ENCODE data around the gene CLIP2.
"Not testable (repeated sequence)": the region's sequence is repeated elsewhere in the genome, so short reads cannot be mapped to it uniquely, and the experiment has no call there.

The CLIP2 gene

GRCh38 chr7:74338366-74339108, 49.3 kb downstream of the CLIP2 start:
- DNase-seq, result no peak

GRCh38 chr7:74339648-74340047, 50.4 kb downstream of the CLIP2 start:
- DNase-seq, result not testable (repeated sequence)

GRCh38 chr7:74343281-74344131, 54.3 kb downstream of the CLIP2 start:
- DNase-seq, result peak; percentile 63

DNA sequence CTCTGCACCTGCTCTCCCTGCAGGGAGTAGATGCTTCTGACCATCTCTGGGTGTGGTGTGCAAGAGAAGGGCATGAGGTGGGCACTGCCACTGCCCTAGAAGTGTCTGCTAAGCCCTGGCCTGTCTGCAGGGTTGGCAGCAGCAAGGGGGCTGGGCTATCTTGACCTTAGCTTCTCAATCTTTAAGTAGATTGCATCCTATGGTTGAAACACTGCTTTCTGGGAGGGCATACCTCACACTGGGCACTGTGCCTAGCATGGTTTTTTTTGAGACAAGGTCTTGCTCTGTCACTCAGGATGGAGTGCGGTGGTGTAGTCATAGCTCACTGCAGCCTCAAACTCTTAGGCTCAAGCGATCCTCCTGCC, 54.9 kb downstream of the CLIP2 start:
- no peak for DNase-seq

DNA sequence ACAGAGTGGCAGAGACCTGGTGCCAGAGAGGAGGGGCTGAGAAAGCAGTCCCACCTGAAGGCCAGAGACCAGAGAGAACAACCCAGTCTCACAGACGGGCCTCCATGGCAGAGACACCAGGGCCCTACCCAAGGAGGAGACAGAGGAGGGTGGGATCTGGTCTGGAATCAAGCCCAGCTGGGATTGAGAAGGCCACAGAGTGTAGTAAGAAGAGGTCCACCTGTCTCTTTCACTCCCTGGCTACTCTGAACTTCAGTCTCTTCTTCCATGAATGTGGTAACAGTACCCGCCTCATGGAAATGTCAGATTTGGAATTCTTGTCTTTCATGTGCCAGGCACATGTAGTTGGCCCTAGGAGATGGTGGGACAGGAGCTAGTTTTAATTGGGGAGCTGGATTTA, 55.6 kb downstream of the CLIP2 start:
- DNase-seq, result no peak

- DNase-seq, result no peak
These were observed 56.8 kb downstream of the CLIP2 start for GRCh38 chr7:74345970-74346369.

- DNase-seq, result no peak
These were observed 60.4 kb downstream of the CLIP2 start for GRCh38 chr7:74349621-74350020.

GRCh38 chr7:74350751-74351150, 61.5 kb downstream of the CLIP2 start:
- DNase-seq, result no peak

DNA sequence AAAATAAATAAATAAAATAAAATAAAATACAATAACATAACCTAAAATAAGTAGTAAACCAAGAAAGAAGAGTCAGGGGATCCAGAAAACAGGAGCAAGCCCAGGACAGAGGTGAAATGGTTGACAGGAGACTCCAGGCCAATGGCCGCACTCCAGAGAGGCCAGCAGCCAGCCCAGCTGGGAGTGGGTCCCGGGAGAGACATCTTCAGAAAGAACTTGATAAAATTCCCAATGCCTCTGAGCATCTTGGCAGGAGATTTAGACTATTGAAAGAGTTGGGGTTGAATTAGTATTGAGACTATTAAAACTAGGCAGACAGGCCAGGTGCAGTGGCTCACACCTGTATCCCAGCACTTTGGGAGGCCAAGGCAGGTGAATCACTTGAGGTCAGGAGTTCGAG, 62.6 kb downstream of the CLIP2 start:
- no peak for DNase-seq

- DNase-seq, result not testable (repeated sequence)
These were observed 63.4 kb downstream of the CLIP2 start for GRCh38 chr7:74352551-74353138.

- DNase-seq, result no peak
These were observed 64.8 kb downstream of the CLIP2 start for GRCh38 chr7:74354009-74354408.

DNA sequence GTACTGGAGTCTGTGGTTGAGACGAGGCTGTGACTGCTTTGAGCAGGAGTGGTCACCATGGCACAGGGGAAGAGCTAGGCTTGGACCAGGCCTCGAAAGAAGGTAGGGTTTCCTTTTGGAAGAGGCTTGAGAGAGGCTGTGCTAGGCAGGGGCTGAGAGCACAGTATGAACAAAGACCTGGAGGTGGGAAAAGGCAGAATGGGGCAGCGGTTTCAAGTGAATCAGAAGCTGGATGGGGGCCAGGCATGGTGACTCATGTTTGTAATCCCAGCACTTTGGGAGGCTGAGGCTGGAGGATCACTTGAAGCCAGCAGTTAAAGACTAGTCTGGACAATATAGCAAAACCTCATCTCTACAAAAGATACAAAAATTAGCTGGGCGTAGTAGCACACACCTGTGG, 65.9 kb downstream of the CLIP2 start:
- DNase-seq, result no peak

GRCh38 chr7:74356589-74357315, 67.5 kb downstream of the CLIP2 start:
- DNase-seq, result no peak

DNA sequence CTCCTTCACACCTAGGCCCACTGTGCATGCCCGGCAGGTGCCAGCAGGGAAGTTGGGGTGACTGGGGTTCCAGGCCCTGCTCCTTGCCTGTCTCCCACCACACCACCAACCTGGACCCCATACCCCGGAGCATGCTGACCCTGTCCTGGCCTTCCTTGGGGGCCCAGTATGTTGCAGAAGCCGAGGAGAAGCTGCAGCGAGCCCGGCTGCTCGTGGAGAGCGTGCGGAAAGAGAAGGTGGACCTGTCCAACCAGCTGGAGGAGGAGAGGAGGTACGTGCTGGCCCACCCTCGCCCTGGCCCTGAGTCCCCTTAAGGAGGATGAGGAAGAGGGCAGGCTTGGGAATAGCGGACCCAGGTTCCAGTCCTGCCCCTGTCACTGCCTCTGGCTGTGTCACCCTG, 70.8 kb downstream of the CLIP2 start:
- no peak for DNase-seq

- no peak for DNase-seq
These were observed 73.1 kb downstream of the CLIP2 start for GRCh38 chr7:74362266-74362665.

DNA sequence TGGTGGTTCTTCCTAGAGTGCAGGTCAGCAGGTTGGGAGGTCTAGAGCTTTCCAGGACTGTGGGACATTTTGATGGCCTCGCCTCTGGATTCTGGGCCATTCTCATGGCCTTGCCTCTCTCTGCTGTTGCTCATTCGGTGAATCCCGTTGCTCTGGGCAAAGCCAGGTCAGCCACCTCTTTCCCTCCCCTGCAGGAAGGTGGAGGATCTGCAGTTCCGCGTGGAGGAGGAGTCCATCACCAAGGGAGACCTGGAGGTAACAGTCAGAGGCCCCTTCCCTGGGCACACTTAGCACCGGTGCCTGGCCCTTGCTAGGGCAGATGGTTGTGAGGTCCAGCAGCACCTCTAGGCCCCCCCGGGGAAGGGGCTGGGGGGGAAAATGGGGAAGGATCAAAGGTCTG, 74.9 kb downstream of the CLIP2 start:
- DNase-seq, result no peak

- peak; percentile 85 for DNase-seq
These were observed 76.3 kb downstream of the CLIP2 start for GRCh38 chr7:74365322-74366022.

DNA sequence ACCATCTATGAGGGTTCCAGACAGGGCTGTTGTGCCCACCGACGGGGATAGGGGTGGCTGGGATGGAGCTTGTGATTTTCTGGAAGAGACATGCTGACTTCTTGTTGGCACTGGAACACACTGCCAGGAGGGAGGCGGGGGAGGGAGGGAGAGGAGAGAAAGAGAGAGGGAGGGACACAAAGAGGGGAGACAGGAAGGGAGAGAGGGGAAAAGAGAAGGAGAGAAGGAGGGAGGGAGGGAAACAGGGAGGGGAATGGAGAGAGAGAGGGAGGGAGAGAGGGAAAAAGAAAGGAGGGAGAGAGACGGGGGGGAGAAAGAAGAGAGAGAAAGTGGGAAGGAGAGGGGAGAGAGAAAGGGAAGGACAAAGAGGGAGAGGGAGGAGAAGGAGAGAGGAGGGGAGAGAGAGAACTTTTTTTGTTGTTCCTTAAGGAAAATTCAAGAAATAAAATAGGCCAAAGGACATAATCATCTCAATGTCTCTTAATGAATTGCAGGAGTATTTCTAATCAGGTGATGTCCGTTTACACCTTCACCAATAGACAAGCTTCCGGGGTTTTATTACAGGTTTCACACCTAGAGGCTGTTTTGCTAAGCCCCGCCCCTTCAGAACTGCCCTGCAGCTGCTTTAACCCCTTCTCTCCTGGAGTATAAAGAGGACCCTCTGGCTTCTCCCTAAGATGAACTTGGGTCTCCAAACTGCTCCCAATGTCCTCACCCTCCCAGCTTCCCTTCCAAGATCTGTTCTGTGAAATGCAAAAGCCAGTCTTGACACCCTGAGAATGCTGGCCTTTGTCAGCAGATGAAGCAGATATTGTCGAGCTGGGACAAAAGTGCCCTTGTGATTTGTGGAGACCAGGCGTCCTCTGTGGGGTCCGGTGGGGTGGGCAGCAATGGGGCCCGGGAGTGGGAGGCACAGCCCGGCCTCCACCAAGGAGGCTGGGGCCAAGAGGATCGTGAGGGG, 82.5 kb downstream of the CLIP2 start:
- no peak for DNase-seq

DNA sequence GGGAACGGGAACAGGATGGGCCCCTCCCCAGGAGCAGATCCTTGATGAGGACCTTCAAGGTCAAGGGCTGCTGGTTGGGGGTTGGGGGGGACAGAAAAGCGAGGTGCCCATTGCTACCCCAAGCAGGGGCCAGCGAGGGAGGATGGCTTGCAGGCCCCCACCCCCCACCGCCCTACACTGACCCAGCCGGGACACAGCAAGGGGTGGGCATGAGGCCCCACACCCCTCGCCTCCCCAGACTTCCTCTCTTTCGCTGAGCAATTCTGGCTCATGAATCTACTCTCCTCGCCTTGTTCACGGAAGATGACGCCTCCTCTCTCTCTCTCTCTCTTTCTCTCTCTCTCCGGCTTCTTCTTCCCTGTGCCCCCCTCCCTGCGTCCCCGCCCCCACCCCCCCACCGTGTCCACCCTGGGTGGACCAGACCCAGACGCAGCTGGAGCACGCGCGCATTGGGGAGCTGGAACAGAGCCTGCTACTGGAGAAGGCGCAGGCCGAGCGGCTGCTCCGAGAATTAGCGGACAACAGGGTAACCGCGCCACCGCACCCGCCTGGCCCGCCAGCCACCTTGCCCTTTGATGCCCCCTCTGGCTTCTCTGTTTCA, 83.4 kb downstream of the CLIP2 start:
- no peak for DNase-seq

- DNase-seq, result no peak
These were observed 84.3 kb downstream of the CLIP2 start for GRCh38 chr7:74373536-74373935.

DNA sequence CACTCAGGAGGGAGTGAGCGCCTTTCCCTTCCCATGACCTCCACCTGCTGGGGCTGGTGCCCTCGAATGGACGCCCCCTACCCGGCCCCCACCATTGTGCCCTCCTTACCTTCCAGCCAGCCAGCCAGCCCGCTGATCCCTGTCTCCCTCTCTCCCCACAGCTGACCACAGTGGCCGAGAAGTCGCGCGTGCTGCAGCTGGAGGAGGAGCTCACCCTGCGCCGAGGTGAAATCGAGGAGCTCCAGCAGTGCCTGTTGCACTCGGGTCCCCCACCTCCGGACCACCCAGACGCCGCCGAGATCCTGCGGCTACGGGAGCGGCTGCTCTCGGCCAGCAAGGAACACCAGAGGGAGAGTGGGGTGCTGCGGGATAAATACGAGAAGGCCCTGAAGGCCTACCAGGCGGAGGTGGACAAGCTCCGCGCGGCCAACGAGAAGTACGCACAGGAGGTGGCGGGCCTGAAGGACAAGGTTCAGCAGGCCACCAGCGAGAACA, 86.6 kb downstream of the CLIP2 start:
- no peak for DNase-seq
